Osteoblast (primary cell): Measurements from ENCODE around the gene PLXNA2. TPM values are rescaled to one million over a fixed set of nuclear protein-coding genes. Genes with fewer than 3 reads are reported as not detected.

Source experiments
- DNase-seq: peaks from one replicate; pipeline ENCODE4 v3.0.0; 2011; ENCODE audit warnings: low spot score, mixed read lengths; ENCODE audit not compliant: insufficient read length; ENCODE audit errors: missing footprints
- H2AFZ ChIP-seq: 2 replicates; pipeline ENCODE4 v1.6.0; 2011; ENCODE audit warnings: mild to moderate bottlenecking, low read length
- H3K27ac ChIP-seq: 2 replicates; pipeline ENCODE4 v1.5.1; 2011; ENCODE audit warnings: mild to moderate bottlenecking, low read depth, low read length, moderate library complexity
- H3K27me3 ChIP-seq: 2 replicates; pipeline ENCODE4 v1.6.0; 2012; ENCODE audit warnings: mild to moderate bottlenecking, control low read depth, inconsistent platforms, low read length, moderate library complexity; ENCODE audit not compliant: insufficient read depth
- H3K36me3 ChIP-seq: 2 replicates; pipeline ENCODE4 v1.5.1; 2011; ENCODE audit warnings: mild to moderate bottlenecking, low read length, control low read depth, moderate library complexity; ENCODE audit not compliant: insufficient read depth
- H3K4me1 ChIP-seq: 2 replicates; pipeline ENCODE4 v1.5.1; 2011; ENCODE audit warnings: mild to moderate bottlenecking, low read length, control low read depth, moderate library complexity; ENCODE audit not compliant: insufficient read depth
- H3K4me2 ChIP-seq: 2 replicates; pipeline ENCODE4 v1.6.0; 2011; ENCODE audit warnings: mild to moderate bottlenecking, low read length; ENCODE audit not compliant: insufficient read depth
- H3K4me3 ChIP-seq: fragments of 200-600 bp; sonication (generic); 3 replicates; pipeline ENCODE4 v1.5.1; 2012; ENCODE audit warnings: mild to moderate bottlenecking, low read length, inconsistent platforms; ENCODE audit not compliant: insufficient read depth
- H3K79me2 ChIP-seq: 2 replicates; pipeline ENCODE4 v1.6.0; 2012; ENCODE audit warnings: mild to moderate bottlenecking, low read length, control low read depth, inconsistent platforms; ENCODE audit not compliant: insufficient read depth
- H3K9me3 ChIP-seq: 2 replicates; pipeline ENCODE4 v1.5.1; 2011; ENCODE audit warnings: low read depth, low read length, control low read depth
- H4K20me1 ChIP-seq: 2 replicates; pipeline ENCODE4 v1.6.0; 2012; ENCODE audit warnings: mild to moderate bottlenecking, low read length, control low read depth; ENCODE audit not compliant: insufficient read depth
- total RNA-seq: library from RNA; depleted of rRNA; stranded (reverse); fragments of >200 nt; gene quantifications from 2 replicates; pipeline ENCODE4 v1.2.3, GENCODE V29; 2012
- TF ChIP-seq, protein P1 (sequence below): IDR thresholded peaks from 2 replicates; pipeline ENCODE4 v1.5.1; 2011; ENCODE audit warnings: mild to moderate bottlenecking, low read depth, low read length, moderate library complexity; ENCODE audit errors: extremely low read depth

Gene PLXNA2
- total RNA-seq, 1 donor = 3.3 TPM

- H3K27me3 ChIP-seq = no peaks in the 10 kb centered on the region
- H3K4me3 ChIP-seq = no peak overlapping the region
- no peaks in the 10 kb centered on the region for H3K79me2 ChIP-seq
- DNase-seq = no peak
- H4K20me1 ChIP-seq = no peaks in the 10 kb centered on the region
- H2AFZ ChIP-seq = no peak overlapping the region
- peaks cover 43% of the 10 kb centered on the region for H3K4me1 ChIP-seq
- TF ChIP-seq, protein P1, sequence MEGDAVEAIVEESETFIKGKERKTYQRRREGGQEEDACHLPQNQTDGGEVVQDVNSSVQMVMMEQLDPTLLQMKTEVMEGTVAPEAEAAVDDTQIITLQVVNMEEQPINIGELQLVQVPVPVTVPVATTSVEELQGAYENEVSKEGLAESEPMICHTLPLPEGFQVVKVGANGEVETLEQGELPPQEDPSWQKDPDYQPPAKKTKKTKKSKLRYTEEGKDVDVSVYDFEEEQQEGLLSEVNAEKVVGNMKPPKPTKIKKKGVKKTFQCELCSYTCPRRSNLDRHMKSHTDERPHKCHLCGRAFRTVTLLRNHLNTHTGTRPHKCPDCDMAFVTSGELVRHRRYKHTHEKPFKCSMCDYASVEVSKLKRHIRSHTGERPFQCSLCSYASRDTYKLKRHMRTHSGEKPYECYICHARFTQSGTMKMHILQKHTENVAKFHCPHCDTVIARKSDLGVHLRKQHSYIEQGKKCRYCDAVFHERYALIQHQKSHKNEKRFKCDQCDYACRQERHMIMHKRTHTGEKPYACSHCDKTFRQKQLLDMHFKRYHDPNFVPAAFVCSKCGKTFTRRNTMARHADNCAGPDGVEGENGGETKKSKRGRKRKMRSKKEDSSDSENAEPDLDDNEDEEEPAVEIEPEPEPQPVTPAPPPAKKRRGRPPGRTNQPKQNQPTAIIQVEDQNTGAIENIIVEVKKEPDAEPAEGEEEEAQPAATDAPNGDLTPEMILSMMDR = no peak
- H3K36me3 ChIP-seq = no peaks in the 10 kb centered on the region
- H3K27ac ChIP-seq = no peak overlapping the region
- no peaks in the 10 kb centered on the region for H3K9me3 ChIP-seq
- no peak overlapping the region for H3K4me2 ChIP-seq
These were observed 55.6 kb downstream of the PLXNA2 start for GRCh38 chr1:208188607-208189006.

- no peaks in the 10 kb centered on the region for H3K9me3 ChIP-seq
- TF ChIP-seq, protein P1 = no peak
- no peak overlapping the region for H3K27ac ChIP-seq
- H3K4me3 ChIP-seq = no peak overlapping the region
- no peak overlapping the region for H3K4me2 ChIP-seq
- no peaks in the 10 kb centered on the region for H4K20me1 ChIP-seq
- no peaks in the 10 kb centered on the region for H3K27me3 ChIP-seq
- H3K4me1 ChIP-seq = peaks cover 40% of the 10 kb centered on the region
- H3K36me3 ChIP-seq = no peaks in the 10 kb centered on the region
- H2AFZ ChIP-seq = no peak overlapping the region
- H3K79me2 ChIP-seq = no peaks in the 10 kb centered on the region
- no peak for DNase-seq
These were observed 56.6 kb downstream of the PLXNA2 start for GRCh38 chr1:208187499-208188041.

GRCh38 chr1:208185801-208186231 lies 58.4 kb downstream of the PLXNA2 start:
- H3K27ac ChIP-seq = peak overlapping the region; percentile 77
- no peaks in the 10 kb centered on the region for H3K27me3 ChIP-seq
- no peaks in the 10 kb centered on the region for H4K20me1 ChIP-seq
- no peaks in the 10 kb centered on the region for H3K9me3 ChIP-seq
- H3K36me3 ChIP-seq = no peaks in the 10 kb centered on the region
- no peak overlapping the region for H2AFZ ChIP-seq
- no peak overlapping the region for H3K4me2 ChIP-seq
- peak; percentile 30 for DNase-seq
- TF ChIP-seq, protein P1 = no peak
- no peaks in the 10 kb centered on the region for H3K79me2 ChIP-seq
- peaks cover 40% of the 10 kb centered on the region for H3K4me1 ChIP-seq
- no peak overlapping the region for H3K4me3 ChIP-seq

GRCh38 chr1:208184966-208185654 lies 59.1 kb downstream of the PLXNA2 start:
- Histone ChIP-seq H3K79me2 (no peaks in the 10 kb centered on the region), H3K4me2 (peak overlapping the region; percentile 76), H3K27ac (peak overlapping the region; percentile 77), H4K20me1 (no peaks in the 10 kb centered on the region), H3K36me3 (no peaks in the 10 kb centered on the region), H3K27me3 (no peaks in the 10 kb centered on the region), H3K4me3 (no peak overlapping the region), H3K9me3 (no peaks in the 10 kb centered on the region), H3K4me1 (peaks cover 40% of the 10 kb centered on the region), H2AFZ (no peak overlapping the region)
- TF ChIP-seq, protein P1 = no peak
- DNase-seq = peak; percentile 87
